Type B pancreatic cell (in vitro differentiated cells): ENCODE data around the gene TBXAS1. TPM values are rescaled to one million over a fixed set of nuclear protein-coding genes. Genes with fewer than 3 reads are reported as not detected.

Experiments used
- DNase-seq: peaks from one replicate; pipeline ENCODE4 v3.0.0; 2021; ENCODE audit warnings: mixed read lengths; ENCODE audit not compliant: unreplicated experiment; ENCODE audit errors: extremely low spot score
- H3K27ac Mint-ChIP-seq: 2 replicates; pipeline ENCODE4 v1.8.0; 2021; ENCODE audit warnings: mild to moderate bottlenecking, mixed read lengths
- H3K27me3 Mint-ChIP-seq: 2 replicates; pipeline ENCODE4 v1.8.0; 2021; ENCODE audit warnings: mixed read lengths
- H3K36me3 Mint-ChIP-seq: 2 replicates; pipeline ENCODE4 v1.8.0; 2021; ENCODE audit warnings: mixed read lengths
- H3K4me1 Mint-ChIP-seq: one replicate; pipeline ENCODE4 v1.8.0; 2021; ENCODE audit warnings: mixed read lengths; ENCODE audit not compliant: unreplicated experiment
- H3K4me3 Mint-ChIP-seq: 2 replicates; pipeline ENCODE4 v1.8.0; 2021; ENCODE audit warnings: mild to moderate bottlenecking, mixed read lengths
- H3K9me3 Mint-ChIP-seq: 2 replicates; pipeline ENCODE4 v1.8.0; 2021; ENCODE audit warnings: mixed read lengths
- total RNA-seq: library from RNA; stranded (reverse); gene quantifications from 2 replicates; pipeline ENCODE4 v1.2.1, GENCODE V29; 2021; ENCODE audit warnings: low replicate concordance
- TF ChIP-seq, protein P1 (sequence below): fragments of 200-600 bp; sonication (generic); conservative IDR thresholded peaks from 2 replicates; pipeline ENCODE4 v1.5.0; 2021; ENCODE audit warnings: antibody characterized with exemption, mild to moderate bottlenecking

Gene TBXAS1
- total RNA-seq, 1 donor from 2014 or later, result 5.8 TPM

DNA sequence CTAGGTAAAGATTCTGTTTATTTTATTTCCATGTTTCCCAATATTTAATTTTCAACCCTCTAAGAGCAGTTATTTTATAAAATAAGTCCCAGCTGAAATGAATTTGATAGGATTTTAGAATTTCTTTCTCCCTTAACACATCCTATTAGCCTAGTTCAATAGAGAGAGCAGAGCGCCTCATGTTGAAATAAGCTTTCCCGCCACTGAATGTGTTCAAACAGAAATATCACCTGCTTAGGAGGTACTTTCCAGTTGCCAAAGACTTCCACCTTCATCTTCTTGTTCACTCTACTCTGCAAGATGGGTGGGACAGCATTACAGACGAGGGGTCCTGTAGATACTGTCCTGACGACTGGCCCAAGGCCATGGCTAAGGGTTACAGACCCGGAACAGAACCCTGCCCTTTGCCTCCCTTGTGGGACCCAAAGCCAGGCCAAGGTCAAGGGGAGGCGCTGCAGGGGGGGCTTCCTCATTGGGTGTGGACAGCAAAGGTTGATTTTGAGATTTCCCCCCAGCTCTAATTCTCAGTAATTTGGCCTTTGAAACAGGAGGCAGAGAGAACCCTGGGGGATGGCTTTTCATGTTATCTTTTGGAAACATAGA lies 171.7 kb downstream of the TBXAS1 start:
- H3K4me3 Mint-ChIP-seq, result no peak overlapping the region
- peaks cover 18% of the 10 kb centered on the region for H3K4me1 Mint-ChIP-seq
- TF ChIP-seq, protein P1, sequence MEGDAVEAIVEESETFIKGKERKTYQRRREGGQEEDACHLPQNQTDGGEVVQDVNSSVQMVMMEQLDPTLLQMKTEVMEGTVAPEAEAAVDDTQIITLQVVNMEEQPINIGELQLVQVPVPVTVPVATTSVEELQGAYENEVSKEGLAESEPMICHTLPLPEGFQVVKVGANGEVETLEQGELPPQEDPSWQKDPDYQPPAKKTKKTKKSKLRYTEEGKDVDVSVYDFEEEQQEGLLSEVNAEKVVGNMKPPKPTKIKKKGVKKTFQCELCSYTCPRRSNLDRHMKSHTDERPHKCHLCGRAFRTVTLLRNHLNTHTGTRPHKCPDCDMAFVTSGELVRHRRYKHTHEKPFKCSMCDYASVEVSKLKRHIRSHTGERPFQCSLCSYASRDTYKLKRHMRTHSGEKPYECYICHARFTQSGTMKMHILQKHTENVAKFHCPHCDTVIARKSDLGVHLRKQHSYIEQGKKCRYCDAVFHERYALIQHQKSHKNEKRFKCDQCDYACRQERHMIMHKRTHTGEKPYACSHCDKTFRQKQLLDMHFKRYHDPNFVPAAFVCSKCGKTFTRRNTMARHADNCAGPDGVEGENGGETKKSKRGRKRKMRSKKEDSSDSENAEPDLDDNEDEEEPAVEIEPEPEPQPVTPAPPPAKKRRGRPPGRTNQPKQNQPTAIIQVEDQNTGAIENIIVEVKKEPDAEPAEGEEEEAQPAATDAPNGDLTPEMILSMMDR, result no peak
- H3K9me3 Mint-ChIP-seq, result no peaks in the 10 kb centered on the region
- no peak overlapping the region for H3K27ac Mint-ChIP-seq
- H3K36me3 Mint-ChIP-seq, result no peaks in the 10 kb centered on the region
- H3K27me3 Mint-ChIP-seq, result no peaks in the 10 kb centered on the region
- no peak for DNase-seq

DNA sequence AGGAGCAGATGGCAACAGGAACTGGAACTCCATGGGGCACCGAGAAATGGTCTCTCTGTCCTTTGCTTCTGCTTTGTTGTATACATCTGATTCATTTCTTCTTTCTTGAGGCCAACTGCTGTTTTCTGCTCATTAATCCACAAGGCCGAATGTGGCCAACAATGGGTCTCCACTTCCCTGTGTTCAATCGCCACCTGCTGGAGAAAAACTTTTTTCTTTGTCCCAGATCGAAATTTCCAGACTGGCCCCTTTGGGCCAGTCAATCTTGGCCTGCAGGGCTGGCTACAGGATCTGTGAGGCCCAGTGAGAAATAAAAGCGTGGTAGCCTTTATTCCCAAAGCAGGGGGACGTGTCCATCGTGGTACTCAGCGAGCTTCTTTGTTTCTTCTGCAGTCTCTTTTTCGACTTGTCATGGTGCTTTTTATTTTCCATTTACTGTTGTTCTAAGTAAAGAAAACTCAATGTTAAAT lies 174.9 kb downstream of the TBXAS1 start:
- TF ChIP-seq, protein P1, result peak; percentile 78
- Mint-ChIP-seq H3K4me1 (peaks cover 15% of the 10 kb centered on the region), H3K27ac (no peak overlapping the region), H3K27me3 (peaks cover 4% of the 10 kb centered on the region), H3K36me3 (no peaks in the 10 kb centered on the region), H3K4me3 (no peak overlapping the region), H3K9me3 (no peaks in the 10 kb centered on the region)
- no peak for DNase-seq

DNA sequence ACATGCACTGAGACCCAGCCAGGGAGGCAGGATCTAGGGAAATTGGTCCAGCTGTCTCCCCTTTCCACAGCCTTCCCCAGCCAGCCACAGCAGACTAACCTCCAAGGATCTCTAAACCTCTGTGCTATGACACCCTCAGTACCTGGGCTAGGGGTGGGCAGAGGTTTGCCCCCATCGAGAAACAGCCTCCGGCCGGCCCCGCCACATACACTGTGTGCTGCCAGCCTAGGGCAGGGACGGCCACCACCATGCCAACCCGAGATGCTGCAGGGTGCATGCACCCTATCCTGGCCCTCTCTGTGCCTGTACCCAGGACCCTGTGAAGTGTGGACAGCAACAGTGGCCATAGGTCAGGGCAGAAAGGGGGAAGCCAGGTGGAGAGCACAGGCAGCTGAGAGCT lies 175.6 kb downstream of the TBXAS1 start:
- no peak for DNase-seq
- Mint-ChIP-seq H3K4me1 (peaks cover 15% of the 10 kb centered on the region), H3K4me3 (no peak overlapping the region), H3K27ac (no peak overlapping the region), H3K27me3 (peaks cover 4% of the 10 kb centered on the region), H3K36me3 (no peaks in the 10 kb centered on the region), H3K9me3 (no peaks in the 10 kb centered on the region)
- TF ChIP-seq, protein P1, result no peak

DNA sequence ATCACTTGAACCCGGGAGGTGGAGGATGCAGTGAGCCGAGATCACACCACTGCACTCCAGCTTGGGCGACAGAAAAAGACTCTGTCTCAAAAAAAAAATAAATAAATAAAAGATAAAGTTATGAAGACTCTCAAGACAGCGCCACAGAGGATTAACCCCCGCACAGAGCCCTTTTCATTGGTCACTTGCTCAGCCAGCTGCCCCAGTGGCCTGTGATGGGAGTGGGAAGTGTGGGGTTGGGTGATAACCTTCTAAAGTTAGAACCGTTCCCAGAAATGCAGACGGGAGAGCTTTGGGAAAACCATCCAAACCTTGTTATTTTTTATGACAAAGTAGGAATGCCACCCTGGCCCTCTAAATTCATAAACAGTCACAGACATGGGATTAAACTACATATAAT lies 176.3 kb downstream of the TBXAS1 start:
- DNase-seq, result no peak
- Mint-ChIP-seq H3K4me3 (no peak overlapping the region), H3K27ac (no peak overlapping the region), H3K4me1 (peaks cover 15% of the 10 kb centered on the region), H3K9me3 (no peaks in the 10 kb centered on the region), H3K27me3 (peaks cover 4% of the 10 kb centered on the region), H3K36me3 (no peaks in the 10 kb centered on the region)
- TF ChIP-seq, protein P1, result no peak

DNA sequence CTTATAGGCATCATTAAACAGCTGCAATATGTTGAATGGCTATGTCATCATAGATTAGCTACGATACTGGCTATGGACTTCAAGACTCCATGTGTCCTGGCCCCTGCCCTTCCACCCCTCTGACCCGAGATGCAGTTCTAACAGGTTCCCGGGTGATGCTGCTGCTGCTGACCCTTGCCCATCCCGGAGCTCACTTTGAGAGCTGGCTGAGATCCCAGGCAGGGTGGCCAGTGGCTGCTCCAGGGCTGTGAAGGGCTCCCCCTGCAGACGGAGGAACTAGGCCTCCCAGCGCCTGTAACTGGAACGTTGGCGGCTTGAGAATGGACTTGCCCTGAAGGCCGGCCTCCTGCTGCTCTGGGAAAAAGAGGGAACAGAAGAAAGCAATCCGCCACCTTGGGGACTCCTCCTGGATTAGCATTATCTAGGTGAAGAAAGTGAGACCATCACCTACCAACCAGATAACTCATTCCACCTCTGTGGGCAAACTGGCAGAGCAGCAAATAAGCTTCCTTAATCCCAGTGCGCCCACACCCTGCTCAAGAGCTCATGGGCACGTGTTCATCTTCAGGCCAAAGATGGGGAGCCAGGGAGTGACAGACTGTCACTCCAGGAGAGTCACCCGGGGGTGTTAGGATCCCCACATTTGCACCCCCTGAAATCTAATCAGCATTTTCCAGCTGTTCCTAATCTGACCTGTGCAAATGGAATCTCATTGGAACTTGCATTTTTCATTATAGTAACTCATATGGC lies 176.9 kb downstream of the TBXAS1 start:
- H3K27ac Mint-ChIP-seq, result no peak overlapping the region
- peaks cover 4% of the 10 kb centered on the region for H3K27me3 Mint-ChIP-seq
- no peak overlapping the region for H3K4me3 Mint-ChIP-seq
- TF ChIP-seq, protein P1, result peak; percentile 47
- H3K9me3 Mint-ChIP-seq, result no peaks in the 10 kb centered on the region
- H3K36me3 Mint-ChIP-seq, result no peaks in the 10 kb centered on the region
- no peak for DNase-seq
- peaks cover 15% of the 10 kb centered on the region for H3K4me1 Mint-ChIP-seq
